WERI-Rb-1 (cell line): ENCODE measurements around the gene HDC.

Source experiments
- DNase-seq: peaks from one replicate; pipeline ENCODE4 v3.0.0-alpha.2; 2020
- H3K27ac ChIP-seq: fragments of 250-450 bp; sonication (Bioruptor Pico); 2 replicates; pipeline ENCODE4 v1.5.1; 2020; ENCODE audit warnings: mild to moderate bottlenecking, moderate library complexity
- H3K27me3 ChIP-seq: fragments of 250-450 bp; sonication (Bioruptor Pico); 2 replicates; pipeline ENCODE4 v1.5.1; 2021; ENCODE audit warnings: mild to moderate bottlenecking, low read depth, moderate library complexity; ENCODE audit not compliant: insufficient read depth, severe bottlenecking
- H3K36me3 ChIP-seq: fragments of 250-450 bp; sonication (Bioruptor Pico); 2 replicates; pipeline ENCODE4 v1.5.1; 2020; ENCODE audit warnings: mild to moderate bottlenecking, moderate library complexity
- H3K4me3 ChIP-seq: 2 replicates; pipeline ENCODE4 v1.5.1; 2011; ENCODE audit warnings: low read depth, mild to moderate bottlenecking, control low read depth, low read length
- H3K9me3 ChIP-seq: fragments of 250-450 bp; sonication (Bioruptor Pico); 2 replicates; pipeline ENCODE4 v1.5.1; 2021; ENCODE audit warnings: mild to moderate bottlenecking, moderate library complexity; ENCODE audit not compliant: severe bottlenecking
- CTCF ChIP-seq: IDR thresholded peaks from 2 replicates; pipeline ENCODE4 v1.5.1; 2011; ENCODE audit warnings: low read depth, mild to moderate bottlenecking, control low read depth, inconsistent platforms, low read length

HDC gene

GRCh38 chr15:50295966-50296365, 30.4 kb upstream of the HDC start:
- no peak overlapping the region for H3K27ac ChIP-seq
- H3K36me3 ChIP-seq: peaks cover 24% of the 10 kb centered on the region
- no peak for DNase-seq
- H3K9me3 ChIP-seq: no peaks in the 10 kb centered on the region
- no peak overlapping the region for H3K4me3 ChIP-seq
- no peaks in the 10 kb centered on the region for H3K27me3 ChIP-seq
- no peak for TF ChIP-seq CTCF

- Histone ChIP-seq H3K27me3 (no peaks in the 10 kb centered on the region), H3K9me3 (no peaks in the 10 kb centered on the region), H3K36me3 (peaks cover 11% of the 10 kb centered on the region), H3K4me3 (no peak overlapping the region), H3K27ac (no peak overlapping the region)
- TF ChIP-seq CTCF: no peak
- no peak for DNase-seq
These were observed 24.2 kb upstream of the HDC start for GRCh38 chr15:50289749-50290148.

GRCh38 chr15:50287324-50288116, 22.0 kb upstream of the HDC start:
- H3K36me3 ChIP-seq: peaks cover 14% of the 10 kb centered on the region
- no peak overlapping the region for H3K27ac ChIP-seq
- no peaks in the 10 kb centered on the region for H3K27me3 ChIP-seq
- no peak overlapping the region for H3K4me3 ChIP-seq
- DNase-seq: no peak
- H3K9me3 ChIP-seq: no peaks in the 10 kb centered on the region
- TF ChIP-seq CTCF: no peak

GRCh38 chr15:50281427-50281826, 15.9 kb upstream of the HDC start:
- peaks cover 9% of the 10 kb centered on the region for H3K36me3 ChIP-seq
- no peaks in the 10 kb centered on the region for H3K27me3 ChIP-seq
- H3K4me3 ChIP-seq: no peak overlapping the region
- no peaks in the 10 kb centered on the region for H3K9me3 ChIP-seq
- no peak for TF ChIP-seq CTCF
- DNase-seq: no peak
- no peak overlapping the region for H3K27ac ChIP-seq

DNA sequence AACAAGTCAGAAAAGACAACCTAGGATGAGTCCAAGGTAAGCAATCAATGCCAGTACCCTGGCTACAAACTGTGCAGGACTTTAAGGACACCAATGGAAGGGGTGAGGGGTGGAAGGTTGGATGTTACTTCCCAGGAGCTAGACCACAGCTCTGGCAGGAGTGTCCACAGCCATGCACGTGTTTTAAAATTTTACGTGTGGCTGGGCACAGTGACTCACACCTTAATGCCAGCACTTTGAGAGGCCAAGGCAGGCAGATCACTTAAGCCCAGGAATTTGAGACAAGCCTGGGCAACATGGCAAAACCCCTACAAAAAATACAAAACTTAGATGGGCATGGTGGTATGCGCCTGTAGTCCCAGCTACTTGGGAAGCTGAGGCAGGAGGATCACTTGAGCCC, 14.7 kb upstream of the HDC start:
- no peaks in the 10 kb centered on the region for H3K27me3 ChIP-seq
- no peak overlapping the region for H3K27ac ChIP-seq
- H3K4me3 ChIP-seq: no peak overlapping the region
- no peak for DNase-seq
- peaks cover 3% of the 10 kb centered on the region for H3K36me3 ChIP-seq
- TF ChIP-seq CTCF: no peak
- no peaks in the 10 kb centered on the region for H3K9me3 ChIP-seq

DNA sequence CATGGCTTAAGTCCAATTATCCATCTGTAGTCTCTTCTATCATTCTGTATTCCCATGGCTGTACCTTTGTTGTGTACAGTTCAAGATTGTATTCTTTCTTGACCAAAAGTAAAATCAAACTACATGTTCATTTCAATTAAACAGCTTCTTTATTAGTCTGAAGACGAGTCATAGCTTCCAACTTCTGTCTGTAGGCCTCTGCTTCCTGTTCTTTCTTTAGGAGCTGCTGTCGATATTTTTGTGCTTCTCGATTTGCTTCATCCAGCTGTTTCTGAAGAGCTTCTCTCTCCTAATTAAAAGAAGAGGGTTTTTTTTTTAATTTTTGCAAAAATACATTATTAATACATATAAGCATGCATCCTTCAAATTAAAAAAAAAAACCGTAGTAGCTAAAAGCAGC, 13.0 kb upstream of the HDC start:
- Histone ChIP-seq H3K9me3 (no peaks in the 10 kb centered on the region), H3K4me3 (no peak overlapping the region), H3K27ac (no peak overlapping the region), H3K27me3 (no peaks in the 10 kb centered on the region), H3K36me3 (no peaks in the 10 kb centered on the region)
- no peak for DNase-seq
- TF ChIP-seq CTCF: no peak
